ENCODE results near the gene YIF1B. TPM values are rescaled to one million over a fixed set of nuclear protein-coding genes. Genes with fewer than 3 reads are reported as not detected.

The YIF1B gene
- total and polyA plus RNA-seq, 2 of the 4 experiments (the other 2 are of a cell fraction) = 72.2 to 165 TPM

- no peaks in the 10 kb centered on the region for H3K36me3 ChIP-seq (ENCODE audit: control insufficient read depth, insufficient read depth, low read length)
- H4K91ac ChIP-seq (ENCODE audit: insufficient read depth, low read depth, low read length) = peak overlapping the region; percentile 38; the same call in 1 of the 2 replicates
- no peak overlapping the region for H3K27ac ChIP-seq (ENCODE audit: insufficient read depth, low read length)
- dilution Hi-C loops (cut with HindIII; ENCODE audit: low sequenced_read_pairs, unreplicated experiment) = no loop called here
- peak overlapping the region; percentile 63 for H2AK5ac ChIP-seq (ENCODE audit: low read depth, low read length)
- H3K4me2 ChIP-seq (ENCODE audit: low read depth, low read length) = no peak overlapping the region
- POLR2A ChIA-PET (ENCODE audit: unreplicated experiment) = no interaction called here
- H2AFZ ChIP-seq (replicated peaks; ENCODE audit: low read length, poor library complexity) = peak overlapping the region; percentile 45
- H4K8ac ChIP-seq (ENCODE audit: low read depth in 2 of 2, low read length in 2 of 2) = 0 out of 4 replicates have a peak overlapping the region, but pooled peaks of 1 of the 2 experiments have one; percentile 24
- H3K4me1 ChIP-seq (ENCODE audit: control insufficient read depth, insufficient read depth, low read length) = peaks cover 25% of the 10 kb centered on the region
- no peak for DNase-seq
- no peak overlapping the region for H2BK5ac ChIP-seq (ENCODE audit: low read depth, low read length, poor library complexity, severe bottlenecking)
- no peak overlapping the region for H3K9ac ChIP-seq (ENCODE audit: low read depth, low read length)
- no peaks in the 10 kb centered on the region for H4K20me1 ChIP-seq (ENCODE audit: insufficient read depth, low read length)
- H3K9me1 ChIP-seq (ENCODE audit: insufficient read depth, low read length) = peaks cover 13% of the 10 kb centered on the region
- no peaks in the 10 kb centered on the region for H3K9me3 ChIP-seq (ENCODE audit: control insufficient read depth, insufficient read depth, low read length)
- H3K4ac ChIP-seq (ENCODE audit: low read depth, low read length) = peak overlapping the region; percentile 39; the same call in 1 of the 2 replicates
- H2BK120ac ChIP-seq (ENCODE audit: low read depth, low read length) = peak overlapping the region; percentile 54; the same call in 1 of the 2 replicates
- BruUV-seq (replicated peaks) = no TSS peak
- H3K79me1 ChIP-seq (ENCODE audit: low read depth in 1 of 2, low read length in 2 of 2) = no peaks in the 10 kb centered on the region
- no peak overlapping the region for H3K4me3 ChIP-seq (ENCODE audit: insufficient read depth, low read depth, low read length)
- no CpG with 5 or more reads among the region's 16 CpGs for WGBS, 2 experiments (ENCODE audit: extremely low coverage in 2 of 2, insufficient read length in 1 of 2)
- H2BK15ac ChIP-seq (ENCODE audit: low read depth, low read length) = 0 out of 3 replicates have a peak overlapping the region, but pooled peaks have one; percentile 13
- H3K27me3 ChIP-seq (ENCODE audit: control insufficient read depth, insufficient read depth, low read length) = no peaks in the 10 kb centered on the region
- intact Hi-C loops (cut with micrococcal nuclease) = no loop called here
- H3K56ac ChIP-seq (ENCODE audit: extremely low read depth, insufficient read depth, low read length) = no peak overlapping the region
- H3K18ac ChIP-seq (ENCODE audit: low read depth, low read length) = no peak overlapping the region
- CTCF ChIA-PET = no interaction called here
- in situ Hi-C loops (cut with MboI; ENCODE audit: low sequenced_read_pairs) = no loop called here
- H2BK20ac ChIP-seq (ENCODE audit: low read depth, low read length) = peak overlapping the region; percentile 38; the same call in 1 of the 2 replicates
- no peak overlapping the region for H3K23ac ChIP-seq (ENCODE audit: low read depth, low read length)
- ATAC-seq (ENCODE audit: low read depth) = no peak
- H3K14ac ChIP-seq (replicated peaks; ENCODE audit: low read depth, low read length) = no peak overlapping the region; the same call in 1 of the 2 replicates
- no peak overlapping the region for H4K5ac ChIP-seq (ENCODE audit: low read depth, low read length)
- no peak overlapping the region for H2AK9ac ChIP-seq (replicated peaks; ENCODE audit: low read depth, low read length, poor library complexity)
- TF ChIP-seq RFX5 (IDR thresholded peaks at IDR 0.05; ENCODE audit: low read depth, low read length) = no peak
- TF ChIP-seq RCOR1 (IDR thresholded peaks at IDR 0.05; ENCODE audit: insufficient replicate concordance, low read length) = no peak
- no peak for TF ChIP-seq NFE2L2 (IDR thresholded peaks at IDR 0.05; ENCODE audit: low read depth, low read length)
- no peak for TF ChIP-seq BHLHE40 (IDR thresholded peaks at IDR 0.05; ENCODE audit: low read depth, low read length)
- TF ChIP-seq CHD1 (IDR thresholded peaks at IDR 0.05; ENCODE audit: low read depth, low read length) = no peak
- TF ChIP-seq MAZ (IDR thresholded peaks at IDR 0.05; ENCODE audit: borderline replicate concordance, low read depth, low read length) = no peak
- no peak for TF ChIP-seq MXI1 (IDR thresholded peaks at IDR 0.05; ENCODE audit: borderline replicate concordance, low read depth, low read length)
- no peak for TF ChIP-seq CEBPB (IDR thresholded peaks at IDR 0.05; ENCODE audit: low read depth, low read length)
- TF ChIP-seq SMC3 (IDR thresholded peaks at IDR 0.05; ENCODE audit: low read depth, low read length) = no peak
- TF ChIP-seq, protein P1, sequence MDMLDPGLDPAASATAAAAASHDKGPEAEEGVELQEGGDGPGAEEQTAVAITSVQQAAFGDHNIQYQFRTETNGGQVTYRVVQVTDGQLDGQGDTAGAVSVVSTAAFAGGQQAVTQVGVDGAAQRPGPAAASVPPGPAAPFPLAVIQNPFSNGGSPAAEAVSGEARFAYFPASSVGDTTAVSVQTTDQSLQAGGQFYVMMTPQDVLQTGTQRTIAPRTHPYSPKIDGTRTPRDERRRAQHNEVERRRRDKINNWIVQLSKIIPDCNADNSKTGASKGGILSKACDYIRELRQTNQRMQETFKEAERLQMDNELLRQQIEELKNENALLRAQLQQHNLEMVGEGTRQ (IDR thresholded peaks at IDR 0.05; ENCODE audit: low read depth, low read length) = no peak
- no peak for TF ChIP-seq MAFK (IDR thresholded peaks at IDR 0.05; ENCODE audit: low read depth, low read length)
- TF ChIP-seq ELK1 (IDR thresholded peaks at IDR 0.05; ENCODE audit: borderline replicate concordance, low read depth, low read length) = no peak
- TF ChIP-seq CTCF (conservative IDR thresholded peaks at IDR 0.05; ENCODE audit: low read depth, low read length) = no peak
- no peak for TF ChIP-seq RAD21 (IDR thresholded peaks at IDR 0.05; ENCODE audit: low read length)
- no peak for TF ChIP-seq POLR2A (IDR thresholded peaks at IDR 0.05; ENCODE audit: low read depth, low read length)
Measured at GRCh38 chr19:38288123-38288855, 27.5 kb downstream of the YIF1B start.
